ENCODE results near the gene FLRT2.

Gene FLRT2

DNA sequence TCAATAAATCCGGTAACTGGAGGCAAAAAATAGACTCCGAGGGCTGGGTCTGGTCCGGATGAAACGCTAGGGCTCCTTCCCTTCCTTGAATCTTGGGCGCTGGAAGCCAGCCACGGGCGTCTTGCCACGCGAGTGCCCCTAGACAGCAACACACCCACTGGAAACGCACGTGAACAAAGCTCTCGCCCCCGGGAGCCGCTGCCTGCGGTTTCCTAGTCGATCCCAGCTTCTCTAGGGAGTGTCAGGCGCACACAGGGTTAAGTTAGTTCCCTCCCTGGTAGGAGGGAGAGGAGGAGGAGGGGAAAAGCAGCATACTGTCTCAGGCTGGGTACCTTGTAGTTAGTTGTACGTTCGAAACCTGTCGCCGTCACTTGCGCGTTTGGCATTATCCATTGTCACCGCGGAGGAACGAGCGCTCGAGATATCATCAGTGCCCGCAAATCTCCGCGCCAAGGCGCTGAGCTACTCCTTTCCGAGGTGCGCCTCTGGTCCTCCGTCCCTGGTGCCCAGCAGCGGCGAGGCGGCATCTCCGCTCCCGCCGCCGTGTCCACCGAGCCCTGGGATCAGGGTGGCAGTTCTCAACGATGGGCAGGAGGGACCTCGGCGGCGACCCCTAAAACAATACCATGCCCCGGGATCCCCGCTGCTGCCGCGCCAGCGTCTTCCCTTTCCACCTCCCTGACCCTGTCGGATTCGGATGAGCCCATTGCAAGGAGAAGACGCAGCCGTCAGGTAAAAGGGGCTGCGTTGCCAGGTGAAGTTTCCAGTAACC is at the start of gene FLRT2:
FLRT2 (plus strand) TSS at position 342 of the 772 bp plus-strand sequence. CDS start 91,371 bp downstream, outside the sequence.
- DNase-seq (ENCODE audit: low spot score), result no peak

GRCh38 chr14:85481471-85481870 is 48.5 kb upstream of the FLRT2 start:
- DNase-seq (ENCODE audit: low spot score), result no peak

DNA sequence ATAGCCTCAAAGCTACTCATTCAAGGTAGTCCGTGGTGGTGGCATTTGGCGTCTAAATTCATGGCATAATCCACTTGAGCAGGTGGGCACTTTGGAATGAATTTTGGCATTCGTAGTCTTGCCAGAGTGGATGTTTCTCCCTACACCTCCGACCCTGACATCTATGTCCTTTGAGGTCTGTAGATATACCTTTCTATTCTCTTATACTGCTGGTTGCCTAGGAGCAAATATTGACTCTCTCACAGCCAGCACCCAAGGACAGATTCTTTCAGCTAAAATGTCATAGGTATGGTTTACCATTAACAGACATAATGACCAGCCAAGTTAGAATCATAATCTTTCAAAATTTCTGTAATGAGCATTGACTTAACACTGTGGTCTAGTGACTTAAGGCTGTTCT is 47.4 kb upstream of the FLRT2 start:
- DNase-seq (ENCODE audit: low spot score), result no peak

GRCh38 chr14:85483037-85483436 is 46.9 kb upstream of the FLRT2 start:
- DNase-seq (ENCODE audit: low spot score), result no peak

DNA sequence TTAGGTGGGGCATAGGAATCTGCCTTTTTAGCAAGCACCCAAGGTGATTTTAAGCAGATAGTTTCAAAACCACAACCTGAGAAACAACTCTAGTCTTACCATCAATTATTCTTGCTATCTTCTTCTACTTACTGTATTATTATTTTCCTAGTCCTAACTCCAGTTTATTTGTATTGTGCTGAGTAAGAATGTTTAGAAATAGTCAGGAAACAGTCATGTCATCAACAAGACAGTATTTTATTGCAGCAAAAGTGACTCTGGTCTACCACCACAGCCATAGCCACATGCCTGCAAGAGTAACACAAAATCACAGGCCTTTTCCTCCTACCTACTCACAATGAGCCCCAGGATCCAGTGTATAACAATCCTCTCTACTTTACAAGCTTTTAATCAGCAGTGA is 46.3 kb upstream of the FLRT2 start:
- DNase-seq (ENCODE audit: low spot score), result no peak

GRCh38 chr14:85487215-85487614 is 42.7 kb upstream of the FLRT2 start:
- DNase-seq (ENCODE audit: low spot score), result no peak

DNA sequence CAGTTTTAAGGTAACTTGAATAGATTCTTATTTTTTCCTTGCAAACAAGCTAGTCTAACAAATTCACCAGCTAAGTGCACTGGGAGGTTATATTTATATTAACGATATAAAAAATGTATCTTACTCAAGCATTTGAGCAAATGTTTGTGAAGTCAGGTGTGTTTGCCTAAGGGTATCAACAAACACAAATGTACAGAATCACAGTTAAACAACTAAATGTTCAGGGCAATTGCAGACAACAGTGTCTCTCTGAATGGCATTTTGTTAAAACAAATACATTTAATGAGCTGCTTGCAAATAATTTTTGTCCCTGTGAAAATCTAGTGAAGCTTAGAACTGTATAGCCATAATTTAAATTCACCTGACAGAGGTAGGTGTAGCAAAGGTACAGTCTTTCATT is 28.2 kb upstream of the FLRT2 start:
- DNase-seq (ENCODE audit: low spot score), result no peak

DNA sequence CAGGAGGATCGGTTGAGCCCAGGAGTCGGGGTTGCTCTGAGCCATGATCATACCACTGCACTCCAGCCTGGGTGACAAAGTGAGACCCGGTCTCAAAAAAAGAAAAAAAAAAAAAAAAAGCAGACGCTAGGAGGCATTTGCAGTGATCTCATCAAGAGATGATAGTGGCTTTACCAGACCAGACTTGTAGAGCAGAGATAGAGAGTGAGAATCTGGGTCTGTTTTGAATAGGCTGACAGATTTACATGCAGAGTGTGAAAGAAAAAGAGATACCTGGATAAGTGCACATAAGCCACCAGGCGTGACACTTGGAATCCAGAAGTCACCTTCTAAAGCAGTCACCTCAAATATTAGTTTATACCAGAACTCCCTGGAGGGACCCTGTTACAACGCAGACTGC is 21.1 kb upstream of the FLRT2 start:
- no peak for DNase-seq (ENCODE audit: low spot score)

- no peak for DNase-seq (ENCODE audit: low spot score)
Observed at GRCh38 chr14:85512451-85512850, 17.5 kb upstream of the FLRT2 start.

DNA sequence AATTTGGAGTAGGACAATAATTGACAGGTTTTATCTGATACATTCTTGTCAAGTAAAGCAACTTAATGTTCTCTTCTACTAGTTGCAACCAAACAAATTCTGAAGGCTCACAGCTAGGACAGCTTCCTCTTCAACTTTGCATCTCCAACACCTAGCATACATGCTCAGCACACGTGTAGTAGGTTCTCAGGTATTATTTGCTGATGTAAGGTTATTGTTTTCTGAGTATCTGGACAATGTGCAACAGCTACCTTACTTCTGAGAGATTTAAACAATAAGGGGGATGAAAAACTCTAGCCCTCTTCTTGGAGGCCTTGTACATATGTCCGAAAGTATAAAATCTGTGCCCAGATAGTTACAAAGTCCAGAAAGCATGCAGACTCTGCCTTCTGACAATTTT is 15.5 kb upstream of the FLRT2 start:
- DNase-seq (ENCODE audit: low spot score), result no peak

- no peak for DNase-seq (ENCODE audit: low spot score)
Observed at GRCh38 chr14:85516239-85517113, 13.5 kb upstream of the FLRT2 start.

GRCh38 chr14:85517114-85517688 is 12.7 kb upstream of the FLRT2 start:
- DNase-seq (ENCODE audit: low spot score), result no peak

GRCh38 chr14:85519661-85520305 is 10.2 kb upstream of the FLRT2 start:
- DNase-seq (ENCODE audit: low spot score), result no peak

DNA sequence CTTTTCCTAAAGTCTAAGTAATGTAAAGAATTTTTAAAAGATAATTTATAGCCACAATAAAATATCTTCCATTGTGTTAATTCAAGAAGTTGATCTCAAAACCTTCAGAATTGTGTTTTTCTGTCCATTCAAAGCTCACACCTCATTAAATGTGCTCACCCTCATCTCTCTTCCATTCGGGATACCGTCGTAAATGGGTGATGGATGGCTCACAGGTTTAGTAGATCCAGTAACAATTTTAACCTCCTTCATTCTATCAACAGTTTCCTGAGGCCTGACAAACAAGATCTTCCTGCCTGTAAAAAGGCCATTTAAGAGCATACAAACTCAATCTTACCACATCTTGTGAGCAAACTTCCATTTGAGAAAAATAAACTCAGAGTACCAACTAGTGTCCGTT is 9.4 kb upstream of the FLRT2 start:
- no peak for DNase-seq (ENCODE audit: low spot score)

DNA sequence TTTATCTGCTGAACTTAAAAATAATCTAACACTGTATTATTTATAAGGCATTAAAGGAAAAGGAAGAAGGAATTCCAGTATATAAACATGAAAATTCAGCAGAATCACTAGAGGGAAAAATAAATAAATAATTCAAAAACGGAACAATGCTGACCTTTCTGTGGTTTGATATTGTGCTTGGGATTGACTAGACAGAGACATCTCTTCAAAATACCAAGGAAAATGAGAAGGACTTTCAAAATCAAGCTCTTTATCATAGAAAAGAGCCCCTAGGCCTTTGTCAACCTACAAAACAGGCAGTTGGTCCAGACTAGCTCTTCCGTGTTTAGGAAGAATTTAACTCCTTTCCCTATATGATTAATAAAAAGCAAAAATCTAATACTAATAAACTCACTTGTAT is 6.3 kb upstream of the FLRT2 start:
- no peak for DNase-seq (ENCODE audit: low spot score)

- DNase-seq (ENCODE audit: low spot score), result no peak
Observed at GRCh38 chr14:85527006-85527405, 2.9 kb upstream of the FLRT2 start.

DNA sequence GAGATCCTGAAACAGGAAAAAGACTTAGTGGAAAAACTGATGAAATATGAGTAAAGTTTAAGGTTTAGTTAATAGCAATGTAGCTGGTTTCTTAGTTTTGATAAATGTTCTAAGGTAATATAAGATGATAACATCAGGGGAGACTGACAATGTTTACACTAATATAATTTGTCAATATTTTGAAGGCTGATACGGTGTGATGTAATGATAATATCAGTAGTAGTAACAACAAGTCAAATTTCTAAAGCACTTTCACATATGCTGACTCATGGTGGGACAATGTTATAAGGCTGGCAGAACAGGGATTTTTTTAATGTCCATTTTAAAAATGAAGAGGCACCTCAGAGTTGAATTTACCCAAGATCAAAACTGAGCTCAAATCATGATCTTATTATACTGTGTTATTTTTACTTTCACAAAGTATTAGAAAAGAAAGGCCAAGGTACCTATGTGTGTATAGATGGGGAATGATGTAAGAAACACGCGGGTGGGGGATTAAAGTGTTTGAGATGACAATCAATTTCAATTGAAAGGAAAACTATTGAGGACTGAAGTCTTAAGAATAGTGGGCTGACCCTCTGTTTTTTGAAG is 2.4 kb upstream of the FLRT2 start:
- no peak for DNase-seq (ENCODE audit: low spot score)

DNA sequence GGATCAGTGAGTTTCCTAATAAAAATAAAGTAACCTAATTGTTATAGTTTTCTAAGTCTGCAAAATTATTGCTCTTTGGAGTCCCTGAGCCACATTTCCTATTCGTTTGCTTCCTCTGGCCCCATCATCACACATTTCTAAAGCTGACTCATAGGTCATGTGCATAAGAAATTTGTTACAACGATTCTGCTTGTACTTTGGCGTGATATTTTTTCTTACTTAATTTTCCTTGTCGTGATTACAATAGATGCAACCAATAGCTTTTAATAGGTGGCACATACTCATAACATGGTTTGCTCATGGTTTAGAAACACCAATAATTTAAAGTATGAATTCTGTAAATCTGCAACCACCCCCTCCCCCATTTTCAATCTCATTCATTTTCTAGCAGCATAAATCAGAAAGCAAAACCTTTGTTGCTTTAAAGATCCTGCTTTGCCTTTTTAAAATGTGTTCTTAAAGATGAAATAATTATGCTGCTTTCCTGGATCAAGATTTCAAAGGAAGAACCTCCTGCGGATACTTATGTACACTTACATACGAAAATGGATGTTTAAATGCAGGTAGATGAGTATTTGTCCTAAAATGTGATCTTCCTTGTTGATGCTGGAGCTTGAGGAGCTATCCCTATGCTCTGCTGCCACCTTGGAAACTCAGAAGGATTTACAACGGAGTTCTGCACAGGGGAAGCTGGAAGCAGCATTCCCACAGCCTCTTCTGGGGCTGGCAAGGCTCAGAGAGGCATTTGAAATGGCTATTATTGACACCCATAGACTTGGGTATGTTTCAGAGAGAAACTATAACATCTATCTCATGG is 1.7 kb upstream of the FLRT2 start:
- DNase-seq (ENCODE audit: low spot score), result no peak

GRCh38 chr14:85528897-85529631 is 880 bp upstream of the FLRT2 start:
- no peak for DNase-seq (ENCODE audit: low spot score)

- no peak for DNase-seq (ENCODE audit: low spot score)
Observed at GRCh38 chr14:85530626-85531025, 682 bp downstream of the FLRT2 start.

Data from NAMALWA (cell line).